Keratinocyte (primary cell): ENCODE data around the gene QSOX1. TPM values are rescaled to one million over a fixed set of nuclear protein-coding genes. Genes with fewer than 3 reads are reported as not detected.

ENCODE experiments used
- DNase-seq: peaks from one replicate; pipeline ENCODE4 v3.0.0-alpha.2; 2011; ENCODE audit warnings: low read depth, missing footprints, low spot score
- FAIRE-seq: peaks from 2 replicates; lab custom pipeline; 2011; peaks lifted over from hg19 to GRCh38; lab: Jason Lieb, UNC
- H2AFZ ChIP-seq: 2 replicates; pipeline ENCODE4 v1.6.0; 2012; ENCODE audit warnings: low read length, control low read depth, inconsistent platforms; ENCODE audit not compliant: control insufficient read depth
- H3K27ac ChIP-seq: 2 replicates; pipeline ENCODE4 v1.5.1; 2011; ENCODE audit warnings: low read length; ENCODE audit not compliant: control insufficient read depth, insufficient read depth
- H3K27me3 ChIP-seq: 3 replicates; pipeline ENCODE4 v1.6.0; 2011; ENCODE audit warnings: low read length; ENCODE audit not compliant: control insufficient read depth, insufficient read depth; ENCODE audit errors: extremely low read depth
- H3K36me3 ChIP-seq, 2 experiments: 2 replicates in 1 of 2; 3 replicates in 1 of 2; pipeline ENCODE4 v1.5.1; 2011; ENCODE audit warnings: low read length in 2 of 2, mild to moderate bottlenecking in 1 of 2; ENCODE audit not compliant: control insufficient read depth in 2 of 2, insufficient read depth in 2 of 2; ENCODE audit errors: extremely low read depth in 1 of 2
- H3K4me1 ChIP-seq: 3 replicates; pipeline ENCODE4 v1.5.1; 2011; ENCODE audit warnings: low read length; ENCODE audit not compliant: control insufficient read depth, insufficient read depth; ENCODE audit errors: extremely low read depth
- H3K4me2 ChIP-seq: 3 replicates; pipeline ENCODE4 v1.6.0; 2011; ENCODE audit warnings: low read depth, low read length; ENCODE audit not compliant: control insufficient read depth, insufficient read depth; ENCODE audit errors: extremely low read depth
- H3K4me3 ChIP-seq, 3 experiments: fragments of 200-600 bp in 1 of 3; sonication (generic) in 1 of 3; 2 replicates in 2 of 3; 3 replicates in 1 of 3; pipeline ENCODE4 v1.5.1; 2011 to 2016; ENCODE audit warnings: low read length in 3 of 3, mild to moderate bottlenecking in 3 of 3, control low read depth in 2 of 3, inconsistent platforms in 1 of 3, low read depth in 1 of 3, mixed read lengths in 1 of 3, mixed run types in 1 of 3, moderate library complexity in 1 of 3; ENCODE audit not compliant: control insufficient read depth in 2 of 3, insufficient read depth in 2 of 3; ENCODE audit errors: extremely low read depth in 1 of 3
- H3K79me2 ChIP-seq: 2 replicates; pipeline ENCODE4 v1.6.0; 2012; ENCODE audit warnings: low read length; ENCODE audit not compliant: control insufficient read depth, insufficient read depth
- H3K9ac ChIP-seq: 3 replicates; pipeline ENCODE4 v1.6.0; 2011; ENCODE audit warnings: low read length; ENCODE audit not compliant: control insufficient read depth, insufficient read depth; ENCODE audit errors: extremely low read depth
- H3K9me1 ChIP-seq: 3 replicates; pipeline ENCODE4 v1.6.0; 2011; ENCODE audit warnings: low read length; ENCODE audit not compliant: control insufficient read depth, insufficient read depth; ENCODE audit errors: extremely low read depth
- H3K9me3 ChIP-seq: 2 replicates; pipeline ENCODE4 v1.5.1; 2012; ENCODE audit warnings: low read depth, low read length; ENCODE audit not compliant: control insufficient read depth
- H4K20me1 ChIP-seq: 3 replicates; pipeline ENCODE4 v1.6.0; 2011; ENCODE audit warnings: low read length; ENCODE audit not compliant: control insufficient read depth, insufficient read depth; ENCODE audit errors: extremely low read depth
- EZH2 ChIP-seq: IDR thresholded peaks from one replicate; pipeline ENCODE4 v1.6.1; 2012; ENCODE audit warnings: inconsistent platforms, mild to moderate bottlenecking, low read length, moderate library complexity
- dilution Hi-C: fragments of 300-500 bp; cut with MboI; formaldehyde crosslinking; loops from one replicate; pipeline ENCODE4 v1.7.0; 2020; ENCODE audit warnings: low sequenced_read_pairs; ENCODE audit not compliant: extremely low pct_ligation_motif_present
- polyA plus RNA-seq, 5 experiments: library from polyadenylated mRNA; depleted of rRNA in 3 of 5; stranded (reverse) in 3 of 5; stranded (forward) in 1 of 5; unstranded in 1 of 5; fragments of >200 nt; gene quantifications; 1 replicate in 1 of 5; 2 replicates in 3 of 5; 3 replicates in 1 of 5; pipeline versions ENCODE4 v1.2.1 to v1.2.3, GENCODE V29; 2011 to 2012; ENCODE audit warnings: missing spikeins in 2 of 5, low read depth in 1 of 5, low replicate concordance in 1 of 5
- TF ChIP-seq, protein P1 (sequence below), 3 experiments: IDR thresholded peaks in 1 of 3; conservative IDR thresholded peaks in 1 of 3; optimal IDR thresholded peaks in 1 of 3; 2 replicates in 2 of 3; 3 replicates in 1 of 3; pipeline versions ENCODE3 to v1.5.1; 2011; ENCODE audit warnings: low read length in 3 of 3, mild to moderate bottlenecking in 3 of 3, moderate library complexity in 2 of 3, control low read depth in 1 of 3, inconsistent platforms in 1 of 3; ENCODE audit not compliant: insufficient read depth in 2 of 3; ENCODE audit errors: extremely low read depth in 1 of 3

The QSOX1 gene
- polyA plus RNA-seq, 1 donor (not counting 4 experiments of a cell fraction or from before 2014, with no cell fraction given): 57.6 TPM

DNA sequence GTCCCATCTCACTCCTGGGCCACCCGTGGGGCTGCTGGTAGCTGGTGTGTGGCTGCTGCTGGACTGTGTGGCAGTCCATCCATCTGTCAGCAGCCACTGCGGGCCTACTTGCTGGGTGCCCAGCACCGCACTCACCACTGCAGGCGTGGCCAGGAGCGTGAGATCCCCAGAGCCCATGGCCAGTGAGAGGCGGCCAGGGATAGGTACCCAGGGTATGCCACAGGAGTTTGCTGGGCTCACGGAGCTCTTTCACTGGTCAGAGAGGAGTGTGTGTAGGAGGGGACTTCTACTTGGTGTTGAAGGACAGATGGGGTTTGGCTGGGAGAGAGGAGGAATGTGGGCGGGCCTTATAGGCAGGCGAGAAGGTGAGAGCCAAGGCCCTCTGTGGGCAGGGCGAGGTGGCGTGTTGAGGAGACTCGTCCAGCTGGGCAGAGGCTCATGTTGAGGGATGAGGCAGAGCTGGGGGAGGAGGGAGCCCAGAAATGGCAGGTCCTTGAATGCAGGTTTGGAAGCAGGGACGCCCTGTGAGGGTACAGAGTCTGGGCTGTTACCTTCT lies 15.0 kb downstream of the QSOX1 start:
- Histone ChIP-seq H3K4me2 (peak overlapping the region; percentile 59), H3K4me1 (peaks cover 50% of the 10 kb centered on the region), H3K36me3 (peaks cover 3 to 23% of the 10 kb centered on the region in 2 experiments), H4K20me1 (no peaks in the 10 kb centered on the region), H3K27ac (peak overlapping the region; percentile 60), H3K9ac (no peak overlapping the region), H3K4me3 (peak overlapping the region in 1 of 3 experiments; percentile 11), H3K9me1 (peaks cover 3% of the 10 kb centered on the region), H3K27me3 (no peaks in the 10 kb centered on the region), H3K9me3 (no peaks in the 10 kb centered on the region), H2AFZ (no peak overlapping the region), H3K79me2 (peaks cover 5% of the 10 kb centered on the region)
- DNase-seq (no peak), FAIRE-seq (no peak)
- dilution Hi-C loops: no loop called here
- no peak for TF ChIP-seq EZH2
- TF ChIP-seq, protein P1, sequence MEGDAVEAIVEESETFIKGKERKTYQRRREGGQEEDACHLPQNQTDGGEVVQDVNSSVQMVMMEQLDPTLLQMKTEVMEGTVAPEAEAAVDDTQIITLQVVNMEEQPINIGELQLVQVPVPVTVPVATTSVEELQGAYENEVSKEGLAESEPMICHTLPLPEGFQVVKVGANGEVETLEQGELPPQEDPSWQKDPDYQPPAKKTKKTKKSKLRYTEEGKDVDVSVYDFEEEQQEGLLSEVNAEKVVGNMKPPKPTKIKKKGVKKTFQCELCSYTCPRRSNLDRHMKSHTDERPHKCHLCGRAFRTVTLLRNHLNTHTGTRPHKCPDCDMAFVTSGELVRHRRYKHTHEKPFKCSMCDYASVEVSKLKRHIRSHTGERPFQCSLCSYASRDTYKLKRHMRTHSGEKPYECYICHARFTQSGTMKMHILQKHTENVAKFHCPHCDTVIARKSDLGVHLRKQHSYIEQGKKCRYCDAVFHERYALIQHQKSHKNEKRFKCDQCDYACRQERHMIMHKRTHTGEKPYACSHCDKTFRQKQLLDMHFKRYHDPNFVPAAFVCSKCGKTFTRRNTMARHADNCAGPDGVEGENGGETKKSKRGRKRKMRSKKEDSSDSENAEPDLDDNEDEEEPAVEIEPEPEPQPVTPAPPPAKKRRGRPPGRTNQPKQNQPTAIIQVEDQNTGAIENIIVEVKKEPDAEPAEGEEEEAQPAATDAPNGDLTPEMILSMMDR (optimal IDR thresholded peaks at IDR 0.05 in 1 of 3, IDR thresholded peaks at IDR 0.05 in 1 of 3, conservative IDR thresholded peaks at IDR 0.05 in 1 of 3; ENCODE audit: extremely low read depth in 1 of 3, insufficient read depth in 2 of 3, low read length in 3 of 3): no peak

DNA sequence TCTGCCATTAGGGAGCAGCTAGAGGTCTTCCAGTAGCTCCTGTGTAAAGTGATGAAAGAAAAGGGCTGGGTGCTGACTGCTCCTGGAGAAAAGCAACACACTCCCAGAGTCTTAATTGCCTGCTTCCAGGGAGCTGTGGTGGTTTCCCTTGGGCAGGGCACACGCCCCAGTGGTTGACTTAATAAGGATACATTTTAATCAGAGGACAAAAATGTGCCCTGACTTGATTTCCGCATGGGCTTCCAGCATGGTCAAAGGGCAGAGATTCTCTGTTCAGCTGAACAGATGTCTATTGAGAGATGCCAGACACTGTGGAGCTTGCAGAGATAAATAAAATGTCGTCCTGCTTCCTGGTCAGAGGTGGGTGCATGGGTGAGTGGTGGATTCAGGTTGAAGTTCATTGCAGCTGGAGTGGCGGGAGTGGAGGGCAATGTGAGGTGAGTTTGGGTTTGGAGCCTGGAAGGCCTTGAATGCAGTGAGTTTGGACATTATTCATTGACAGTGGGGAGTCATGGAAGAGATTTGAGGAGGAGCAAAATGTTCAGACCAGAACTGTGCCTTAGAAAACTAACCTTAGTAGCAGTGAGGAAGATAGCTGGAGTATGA lies 16.0 kb downstream of the QSOX1 start:
- no peaks in the 10 kb centered on the region for H3K9me3 ChIP-seq
- dilution Hi-C loops: no loop called here
- H3K79me2 ChIP-seq: no peaks in the 10 kb centered on the region
- peaks cover 3% of the 10 kb centered on the region for H3K9me1 ChIP-seq
- no peak for DNase-seq
- H3K27me3 ChIP-seq: no peaks in the 10 kb centered on the region
- H3K27ac ChIP-seq: peak overlapping the region; percentile 60
- peaks cover 3 to 24% of the 10 kb centered on the region in 2 experiments for H3K36me3 ChIP-seq
- peaks cover 50% of the 10 kb centered on the region for H3K4me1 ChIP-seq
- TF ChIP-seq EZH2: no peak
- TF ChIP-seq, protein P1 (optimal IDR thresholded peaks at IDR 0.05 in 1 of 3, IDR thresholded peaks at IDR 0.05 in 1 of 3, conservative IDR thresholded peaks at IDR 0.05 in 1 of 3; ENCODE audit: extremely low read depth in 1 of 3, insufficient read depth in 2 of 3, low read length in 3 of 3): no peak
- no peaks in the 10 kb centered on the region for H4K20me1 ChIP-seq
- FAIRE-seq: peak; percentile 32
- no peak overlapping the region for H3K9ac ChIP-seq
- H2AFZ ChIP-seq: no peak overlapping the region
- H3K4me2 ChIP-seq: peak overlapping the region; percentile 59
- peak overlapping the region in 1 of 3 experiments; percentile 5 for H3K4me3 ChIP-seq
